Measurements from ENCODE around the gene TCFL5.
"Not testable (repeated sequence)": the region's sequence is repeated elsewhere in the genome, so short reads cannot be mapped to it uniquely, and the experiment has no call there.

Gene TCFL5

DNA sequence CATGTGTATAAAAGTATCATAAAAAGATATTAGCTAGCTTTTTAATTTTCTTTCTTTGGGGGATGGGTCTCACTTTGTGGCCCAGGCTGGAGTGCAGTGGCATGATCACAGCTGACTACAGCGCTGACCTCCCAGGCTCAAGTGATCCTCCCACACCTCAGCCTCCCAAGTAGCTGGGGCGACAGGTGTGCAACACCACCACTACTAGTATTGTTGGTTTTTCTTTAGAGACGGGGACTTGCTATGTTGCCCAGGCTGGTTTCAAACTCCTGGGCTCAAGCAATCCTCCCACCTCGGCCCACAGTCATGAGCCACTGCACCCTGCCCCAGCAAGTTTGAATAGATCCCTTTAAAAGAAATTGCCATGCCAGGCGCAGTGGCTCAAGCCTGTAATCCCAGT, 6.5 kb downstream of the TCFL5 start:
- DNase-seq (ENCODE audit: low read depth in 2 of 2) = no peak

DNA sequence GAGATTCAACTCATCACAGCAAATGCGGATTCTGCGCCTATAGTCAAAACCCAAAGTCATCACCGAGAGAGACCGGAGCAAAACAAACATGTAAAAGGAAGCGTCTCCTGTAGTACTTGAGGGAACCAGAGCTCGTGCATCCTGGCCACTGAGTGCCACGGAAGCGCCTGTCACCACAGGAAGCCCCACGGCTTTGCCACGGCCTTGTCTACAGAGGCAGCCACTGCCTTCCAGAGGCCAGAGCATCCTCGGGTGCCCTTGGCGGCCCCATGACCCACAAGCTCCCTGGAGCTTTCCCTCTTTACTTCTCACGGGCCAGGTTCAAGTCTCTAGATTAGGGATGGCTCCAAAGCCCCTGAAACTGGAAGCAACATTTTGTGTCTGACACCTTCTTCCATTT, 7.5 kb downstream of the TCFL5 start:
- DNase-seq (ENCODE audit: low read depth in 2 of 2) = no peak

DNA sequence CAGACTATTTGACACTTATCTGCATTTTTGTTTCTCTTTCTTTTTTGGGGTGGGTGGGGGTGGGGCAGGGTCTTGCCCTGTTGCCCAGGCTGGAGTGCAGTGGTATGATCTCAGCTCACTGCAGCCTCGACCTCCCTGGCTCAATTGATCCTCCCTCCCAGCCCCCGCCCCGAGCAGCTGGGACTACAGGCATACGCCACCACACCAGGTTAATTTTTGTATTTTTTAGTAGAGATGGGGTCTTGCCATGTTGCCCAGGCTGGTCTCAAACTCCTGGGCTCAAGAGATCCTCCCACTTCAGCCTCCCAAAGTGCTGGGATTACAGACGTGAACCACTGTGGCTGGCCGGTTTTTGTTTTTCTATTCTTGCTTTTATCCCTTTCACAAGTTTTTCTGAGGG, 8.3 kb downstream of the TCFL5 start:
- not testable (repeated sequence) for DNase-seq (ENCODE audit: low read depth in 2 of 2)

DNA sequence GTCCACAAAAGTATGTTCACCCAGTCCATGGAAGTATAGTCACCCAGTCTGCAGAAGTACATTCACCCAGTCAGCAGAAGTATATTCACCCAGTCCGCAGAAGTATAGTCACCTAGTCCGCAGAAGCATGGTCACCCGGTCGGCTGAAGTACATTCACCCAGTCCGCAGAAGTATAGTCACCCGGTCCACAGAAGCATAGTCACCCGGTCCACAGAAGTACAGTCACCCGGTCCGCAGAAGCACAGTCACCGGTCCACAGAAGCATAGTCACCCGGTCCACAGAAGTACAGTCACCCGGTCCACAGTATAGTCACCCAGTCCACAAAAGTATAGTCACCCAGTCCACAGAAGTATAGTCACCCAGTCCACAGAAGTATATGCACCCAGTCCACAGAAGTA, 8.8 kb downstream of the TCFL5 start:
- DNase-seq (ENCODE audit: low read depth in 2 of 2) = no peak

DNA sequence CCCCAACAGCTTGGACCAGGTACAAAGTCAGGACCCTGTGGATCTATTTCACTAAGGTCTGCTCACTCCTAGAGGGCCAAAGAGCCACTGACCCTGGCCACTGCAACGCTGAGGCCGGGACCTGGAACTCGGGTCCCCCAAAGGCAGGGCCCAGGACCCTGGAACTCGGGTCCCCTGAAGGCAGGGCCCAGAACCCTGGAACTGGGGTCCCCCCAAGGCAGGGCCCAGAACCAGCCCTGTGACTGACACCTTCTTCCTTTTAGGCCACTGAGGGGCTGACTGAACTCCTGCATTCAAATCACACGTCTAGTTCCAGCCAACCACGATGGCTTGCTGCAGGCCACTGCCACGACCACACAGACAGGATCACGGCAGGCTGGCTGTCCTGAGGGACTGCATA, 9.4 kb downstream of the TCFL5 start:
- DNase-seq (ENCODE audit: low read depth in 2 of 2) = no peak

DNA sequence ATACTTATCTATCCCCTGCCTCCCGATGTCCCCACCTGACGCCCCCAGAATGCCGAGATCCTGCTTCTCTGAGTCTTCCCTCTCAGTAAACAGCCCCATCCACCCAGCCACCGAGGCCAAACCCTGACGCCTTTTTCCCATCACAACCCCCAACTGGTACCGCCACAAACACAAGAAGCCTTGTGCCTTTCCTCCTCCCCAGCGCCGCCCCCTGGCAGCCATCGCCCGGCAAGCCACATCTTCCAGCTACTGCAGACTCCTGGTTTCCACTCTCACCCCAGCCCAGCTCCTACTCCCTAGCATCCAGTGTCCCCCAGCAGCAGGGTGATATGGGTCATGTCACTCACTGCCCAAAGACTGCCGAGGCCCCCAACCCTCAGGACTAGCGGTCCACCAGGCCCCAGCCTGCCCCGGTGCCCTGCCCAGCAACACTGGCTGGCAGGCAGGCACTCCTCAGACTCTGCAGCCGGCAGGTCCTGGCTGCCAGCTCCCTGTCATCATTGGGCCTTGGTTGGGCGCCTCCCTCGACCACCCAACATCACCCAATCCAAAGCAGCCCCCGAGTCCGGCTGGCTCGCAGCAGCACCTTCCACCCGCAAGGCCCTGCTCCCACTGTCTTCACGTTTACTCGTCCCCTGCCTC, 11.2 kb downstream of the TCFL5 start:
- DNase-seq (ENCODE audit: low read depth in 2 of 2) = no peak

DNA sequence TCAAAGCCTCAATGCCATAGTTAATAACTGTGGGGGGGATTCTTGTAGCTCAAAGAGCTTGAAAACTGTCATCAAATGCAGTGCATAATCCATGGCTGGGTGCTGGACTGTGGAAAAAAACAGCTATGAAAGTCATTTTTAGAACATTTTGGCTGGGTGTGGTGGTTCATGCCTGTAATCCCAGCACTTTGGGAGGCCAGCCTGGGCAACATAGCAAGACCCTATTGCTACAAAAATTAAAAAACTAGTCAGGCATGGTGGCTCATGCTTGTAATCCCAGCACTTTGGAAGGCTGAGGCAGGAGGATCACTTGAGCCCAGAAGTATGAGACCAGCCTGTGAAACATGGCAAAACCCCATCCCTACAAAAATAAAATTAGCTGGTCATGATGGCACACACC, 12.2 kb downstream of the TCFL5 start:
- no peak for DNase-seq (ENCODE audit: low read depth in 2 of 2)

DNA sequence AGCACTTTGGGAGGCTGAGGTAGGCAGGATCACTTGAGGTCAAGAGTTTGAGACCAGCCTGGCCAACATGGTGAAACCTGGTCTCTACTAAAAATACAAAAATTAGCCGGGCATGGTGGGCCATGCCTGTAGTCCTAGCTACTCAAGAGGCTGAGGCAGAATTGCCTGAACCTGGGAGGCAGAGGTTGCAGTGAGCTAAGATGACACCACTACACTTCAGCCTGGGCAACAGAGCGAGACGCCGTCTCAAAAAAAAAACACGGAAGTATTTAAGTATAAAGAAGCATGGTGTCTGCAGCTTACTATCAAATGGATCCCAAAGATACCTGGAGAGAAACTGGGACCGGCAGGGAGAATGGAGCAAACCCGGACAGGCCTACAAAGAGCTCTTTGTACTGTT, 12.7 kb downstream of the TCFL5 start:
- DNase-seq (ENCODE audit: low read depth in 2 of 2) = not testable (repeated sequence)

DNA sequence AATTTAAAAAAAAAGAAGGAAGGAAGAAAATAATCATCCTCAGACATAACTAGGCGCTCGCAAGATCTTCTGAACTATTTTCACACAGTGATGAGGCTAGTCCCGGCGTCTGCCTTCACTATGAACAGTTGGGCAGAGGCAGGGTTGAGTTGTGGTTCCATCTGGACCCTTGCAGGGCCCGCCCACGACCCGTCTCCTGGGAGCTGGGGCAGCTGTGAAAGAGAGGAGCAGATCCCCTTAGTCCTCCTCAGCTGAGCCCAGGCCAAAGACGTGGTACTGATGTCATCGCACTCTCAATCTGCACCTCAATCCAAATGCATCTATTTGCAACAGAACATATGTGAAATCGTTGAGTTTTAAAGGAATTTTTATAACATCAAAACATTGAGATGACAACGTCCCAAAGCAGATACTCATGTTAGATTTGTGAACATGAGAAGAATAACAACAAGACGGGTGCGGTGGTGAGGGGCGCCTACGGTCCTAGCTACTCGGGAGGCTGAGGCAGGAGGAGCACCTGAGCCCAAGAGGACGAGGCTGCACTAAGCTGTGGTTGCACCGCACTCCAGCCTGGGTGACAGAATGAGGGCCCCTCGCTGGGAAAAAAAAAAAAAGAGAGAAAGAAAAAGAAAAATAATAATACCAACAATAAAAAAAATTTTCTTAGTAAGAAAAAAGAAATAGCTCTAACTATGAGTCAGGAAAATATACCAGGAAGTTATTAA, 15.3 kb downstream of the TCFL5 start:
- no peak for DNase-seq (ENCODE audit: low read depth in 2 of 2)

DNA sequence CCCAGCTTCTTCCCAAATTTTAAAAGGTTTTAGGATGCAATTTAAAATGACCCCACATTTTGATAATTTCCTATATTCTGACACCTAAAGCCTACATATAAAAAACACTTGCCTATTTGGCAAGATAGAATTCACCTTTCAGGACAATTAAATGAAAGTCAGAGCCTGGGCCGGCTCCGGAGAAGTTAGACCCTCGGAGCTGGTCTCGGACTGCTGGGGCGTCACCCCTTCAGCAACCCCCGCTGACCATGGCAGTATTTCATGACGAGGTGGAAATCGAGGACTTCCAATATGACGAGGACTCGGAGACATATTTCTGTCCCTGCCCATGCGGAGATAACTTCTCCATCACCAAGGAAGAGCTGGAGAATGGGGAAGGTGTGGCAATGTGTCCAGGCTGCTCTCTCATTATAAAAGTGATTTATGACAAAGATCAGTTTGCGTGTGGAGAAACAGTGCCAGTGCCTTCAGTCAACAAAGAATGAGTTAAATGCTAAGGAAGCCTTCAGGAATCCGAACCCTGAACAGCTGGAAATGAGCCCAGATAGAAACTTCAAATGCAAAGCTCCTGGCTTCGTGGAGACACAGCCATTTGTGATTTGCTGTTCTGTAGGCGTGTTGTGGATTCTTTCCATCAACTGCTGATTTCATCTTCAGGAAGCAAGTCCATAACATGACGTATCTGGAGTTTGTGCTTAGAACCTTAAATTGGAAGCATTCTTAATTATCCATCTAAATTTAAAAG, 16.0 kb downstream of the TCFL5 start:
- no peak for DNase-seq (ENCODE audit: low read depth in 2 of 2)

DNA sequence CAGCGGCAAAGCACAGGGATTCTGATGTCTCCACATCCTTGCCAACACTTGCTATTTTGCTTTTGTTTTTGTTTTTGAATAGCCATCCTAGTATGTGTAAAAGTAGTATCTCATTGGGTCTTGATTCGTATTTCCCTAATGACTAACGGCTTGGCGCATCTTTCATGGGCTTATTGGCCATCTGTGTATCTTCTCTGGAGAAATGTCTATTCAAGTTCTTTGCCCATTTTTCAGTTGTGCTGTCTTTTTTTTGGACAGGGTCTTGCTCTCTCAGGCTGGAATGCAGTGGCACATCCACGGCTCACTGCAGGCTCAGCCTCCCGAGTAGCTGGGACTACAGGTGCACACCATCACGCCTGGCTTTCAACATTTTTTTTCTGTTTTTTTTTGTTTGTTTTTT, 17.4 kb downstream of the TCFL5 start:
- DNase-seq (ENCODE audit: low read depth in 2 of 2) = no peak

DNA sequence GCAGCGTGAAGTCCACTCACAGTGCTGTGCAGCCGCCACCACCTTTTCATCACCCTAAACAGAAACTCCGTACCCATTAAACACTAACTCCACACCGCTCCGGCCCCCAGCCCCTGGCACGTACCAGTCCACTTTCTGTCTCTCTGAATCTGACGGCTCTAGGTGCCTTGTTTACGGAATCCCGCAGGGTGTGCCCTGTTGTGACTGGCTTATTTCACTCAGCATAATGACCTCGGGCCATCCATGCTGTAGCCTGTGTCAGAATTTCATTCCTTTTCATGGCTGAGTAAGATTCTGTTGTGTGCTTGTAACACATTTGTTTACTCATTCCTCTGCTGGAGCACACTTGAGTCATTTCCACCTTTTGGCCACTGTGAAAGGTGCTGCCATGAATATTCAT, 18.0 kb downstream of the TCFL5 start:
- DNase-seq (ENCODE audit: low read depth in 2 of 2) = no peak

DNA sequence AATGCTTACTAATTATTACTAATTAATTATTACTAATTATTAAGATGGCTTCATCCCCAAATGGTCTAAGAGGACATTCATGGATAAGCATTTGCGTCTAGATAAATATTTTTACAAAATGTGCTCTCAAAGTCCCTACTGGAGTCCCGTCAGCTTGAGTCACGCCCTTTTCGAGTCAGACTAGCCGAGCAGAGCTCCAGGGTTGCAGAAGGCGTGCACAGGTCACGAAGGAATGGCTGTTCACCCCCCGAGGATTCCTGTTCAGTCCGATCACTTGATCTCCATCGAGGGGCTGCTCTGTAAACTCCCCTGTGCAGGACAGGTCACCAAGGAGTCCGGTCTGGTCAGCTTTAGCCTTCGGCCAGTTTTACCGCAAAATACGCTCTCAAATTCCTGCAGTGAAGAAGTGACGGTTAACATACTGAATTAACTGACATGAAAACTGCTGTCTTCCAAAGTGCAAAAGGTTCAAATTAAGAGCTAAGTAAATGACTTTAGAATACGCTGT, 19.9 kb downstream of the TCFL5 start:
- DNase-seq (ENCODE audit: low read depth in 2 of 2) = no peak

DNA sequence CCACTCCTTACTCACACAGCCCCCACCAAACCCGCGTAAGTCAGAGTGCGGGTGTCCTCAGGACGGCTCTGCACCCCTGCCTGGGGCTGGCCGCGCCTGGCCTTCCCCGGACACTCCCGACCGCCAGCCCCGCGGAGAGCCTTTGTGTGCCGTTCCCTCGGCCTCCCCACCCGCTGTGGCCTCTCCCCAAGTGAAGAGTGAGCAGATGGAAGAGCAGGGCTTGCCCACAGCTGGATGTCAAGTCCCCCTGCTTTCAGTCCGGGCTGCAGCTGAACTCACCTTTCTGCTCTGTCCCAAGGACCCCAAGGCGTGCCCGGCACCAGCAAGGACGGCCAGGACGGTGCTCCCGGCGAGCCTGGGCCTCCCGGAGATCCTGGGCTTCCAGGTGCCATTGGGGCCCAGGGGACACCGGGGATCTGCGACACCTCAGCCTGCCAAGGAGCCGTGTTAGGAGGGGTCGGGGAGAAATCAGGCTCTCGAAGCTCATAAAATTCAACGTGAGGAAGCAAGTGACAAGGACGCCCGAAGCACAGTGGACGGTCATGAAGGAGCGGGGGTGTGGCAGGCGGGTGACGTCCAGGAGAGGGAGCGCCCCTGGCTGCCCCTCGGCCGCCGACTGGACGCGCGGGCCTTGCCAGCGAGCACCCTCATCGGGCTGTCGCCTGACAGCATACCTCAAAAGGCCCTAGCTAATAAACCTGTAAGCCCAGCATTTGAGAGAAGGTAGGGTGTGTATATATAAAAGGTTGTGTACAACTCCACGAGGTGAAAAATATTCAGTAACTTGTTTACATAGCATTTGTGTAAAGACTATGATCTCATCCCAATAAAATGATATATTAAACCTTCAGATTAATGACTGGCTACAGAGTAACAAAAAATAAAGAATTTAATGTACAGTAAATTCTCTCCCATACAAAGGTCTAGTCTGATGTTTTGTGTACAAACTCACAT, 21.1 kb downstream of the TCFL5 start:
- no peak for DNase-seq (ENCODE audit: low read depth in 2 of 2)

DNA sequence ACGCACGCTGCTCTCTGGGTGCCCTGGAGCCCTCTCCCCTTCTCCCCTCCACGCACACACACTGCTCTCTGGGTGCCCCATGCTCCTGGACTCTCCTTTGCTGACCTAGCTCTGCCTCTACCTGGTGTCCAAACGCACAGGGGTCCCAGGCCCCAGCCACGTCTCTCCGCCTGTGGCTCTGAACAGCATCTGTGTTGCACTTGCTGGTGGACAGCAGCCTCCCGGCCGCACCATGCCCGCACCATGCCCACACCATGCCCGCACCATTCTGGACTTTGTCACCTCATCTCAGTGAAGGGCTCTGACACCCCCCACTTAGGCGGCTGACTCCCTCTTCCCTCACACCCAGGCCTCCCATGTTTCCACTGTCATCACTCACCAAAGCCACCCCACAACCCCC, 21.8 kb downstream of the TCFL5 start:
- no peak for DNase-seq (ENCODE audit: low read depth in 2 of 2)

DNA sequence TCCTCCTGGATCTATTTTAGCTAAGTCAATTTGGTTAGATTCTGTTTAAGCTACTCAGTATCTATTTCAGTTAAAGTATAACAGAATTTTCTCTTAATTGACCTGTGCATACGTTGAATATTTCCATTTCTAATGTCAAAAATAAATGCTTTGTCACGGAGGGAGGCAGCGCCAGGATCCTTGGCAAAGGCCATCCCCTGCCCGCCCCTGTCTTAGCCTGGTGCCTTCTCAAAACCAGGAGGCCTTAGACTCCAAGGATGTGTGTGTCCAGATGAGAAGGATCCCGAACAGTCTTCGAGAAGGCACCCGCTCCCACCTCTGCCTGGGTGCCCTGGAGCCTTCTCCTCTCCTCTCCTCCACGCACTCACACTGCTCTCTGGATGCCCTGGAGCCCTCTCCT, 22.4 kb downstream of the TCFL5 start:
- DNase-seq (ENCODE audit: low read depth in 2 of 2) = no peak

DNA sequence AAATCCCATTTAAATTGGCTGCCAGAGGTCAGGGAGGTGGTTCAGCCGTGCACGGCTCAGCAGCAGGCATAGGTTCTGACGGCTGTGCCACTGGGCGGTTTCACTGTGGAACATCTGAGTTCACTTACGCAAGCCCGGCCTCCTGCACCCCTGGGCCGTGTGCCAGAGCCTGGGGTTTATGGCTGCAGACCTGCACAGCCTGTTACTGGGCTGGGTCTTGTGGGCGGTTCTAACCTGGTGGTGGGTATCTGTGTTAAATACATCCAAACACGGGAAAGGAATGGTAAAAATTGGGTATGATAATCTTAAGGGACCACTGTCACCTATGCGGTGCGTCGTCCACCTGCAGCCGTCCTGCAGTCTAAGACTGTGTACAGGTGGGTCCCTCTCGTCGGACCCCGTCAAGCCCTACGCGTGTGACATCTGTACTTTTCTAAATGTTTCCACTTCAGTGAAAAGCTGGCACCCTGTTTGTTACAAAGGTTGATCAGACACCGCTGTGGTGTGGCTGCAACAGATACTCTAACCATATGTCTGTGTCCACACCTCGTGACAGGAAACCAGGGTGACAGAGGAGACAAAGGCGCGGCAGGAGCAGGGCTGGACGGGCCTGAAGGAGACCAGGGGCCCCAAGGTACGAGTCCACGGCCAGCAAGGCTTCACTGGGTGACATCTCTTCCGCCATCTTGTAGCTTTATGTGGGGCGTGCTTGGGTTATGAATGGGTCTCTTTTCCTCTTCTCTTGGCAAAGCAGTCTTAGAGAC, 23.3 kb downstream of the TCFL5 start:
- no peak for DNase-seq (ENCODE audit: low read depth in 2 of 2)

DNA sequence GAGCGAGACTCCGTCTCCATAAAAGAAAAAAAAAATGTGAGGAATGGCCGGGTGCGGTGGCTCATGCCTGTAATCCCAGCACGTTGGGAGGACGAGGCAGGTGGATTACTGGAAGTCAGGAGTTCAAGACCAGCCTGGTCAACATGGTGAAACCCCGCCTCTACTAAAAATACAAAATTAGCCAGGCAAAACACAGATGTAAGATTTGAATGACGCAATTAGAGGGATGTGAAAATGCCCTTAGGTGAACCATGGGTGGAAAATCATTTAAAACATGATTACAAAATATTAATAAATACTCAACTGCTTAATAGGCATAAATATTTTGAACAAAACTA, 23.9 kb downstream of the TCFL5 start:
- DNase-seq (ENCODE audit: low read depth in 2 of 2) = no peak

DNA sequence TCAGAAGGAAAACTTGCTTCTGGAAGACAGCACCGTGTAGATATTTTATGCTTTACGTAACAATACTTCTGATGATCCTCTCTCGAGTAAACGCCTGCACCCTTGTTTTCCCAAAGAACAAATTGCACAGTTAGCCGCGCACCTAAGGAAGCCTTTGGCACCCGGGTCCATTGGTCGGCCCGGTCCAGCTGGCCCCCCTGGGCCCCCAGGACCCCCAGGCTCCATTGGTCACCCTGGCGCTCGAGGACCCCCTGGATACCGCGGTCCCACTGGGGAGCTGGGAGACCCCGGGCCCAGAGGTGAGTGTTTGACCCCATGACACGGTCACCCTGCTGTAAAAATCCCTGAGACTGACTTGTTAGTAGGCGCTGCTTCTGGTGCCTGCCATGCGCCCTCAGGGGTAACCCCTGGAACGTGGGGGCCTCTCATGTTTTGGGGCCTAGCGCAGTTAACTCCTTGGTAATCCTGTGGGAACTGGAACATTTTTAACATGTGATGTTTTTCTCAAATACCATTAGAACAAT, 24.6 kb downstream of the TCFL5 start:
- DNase-seq (ENCODE audit: low read depth in 2 of 2) = no peak

DNA sequence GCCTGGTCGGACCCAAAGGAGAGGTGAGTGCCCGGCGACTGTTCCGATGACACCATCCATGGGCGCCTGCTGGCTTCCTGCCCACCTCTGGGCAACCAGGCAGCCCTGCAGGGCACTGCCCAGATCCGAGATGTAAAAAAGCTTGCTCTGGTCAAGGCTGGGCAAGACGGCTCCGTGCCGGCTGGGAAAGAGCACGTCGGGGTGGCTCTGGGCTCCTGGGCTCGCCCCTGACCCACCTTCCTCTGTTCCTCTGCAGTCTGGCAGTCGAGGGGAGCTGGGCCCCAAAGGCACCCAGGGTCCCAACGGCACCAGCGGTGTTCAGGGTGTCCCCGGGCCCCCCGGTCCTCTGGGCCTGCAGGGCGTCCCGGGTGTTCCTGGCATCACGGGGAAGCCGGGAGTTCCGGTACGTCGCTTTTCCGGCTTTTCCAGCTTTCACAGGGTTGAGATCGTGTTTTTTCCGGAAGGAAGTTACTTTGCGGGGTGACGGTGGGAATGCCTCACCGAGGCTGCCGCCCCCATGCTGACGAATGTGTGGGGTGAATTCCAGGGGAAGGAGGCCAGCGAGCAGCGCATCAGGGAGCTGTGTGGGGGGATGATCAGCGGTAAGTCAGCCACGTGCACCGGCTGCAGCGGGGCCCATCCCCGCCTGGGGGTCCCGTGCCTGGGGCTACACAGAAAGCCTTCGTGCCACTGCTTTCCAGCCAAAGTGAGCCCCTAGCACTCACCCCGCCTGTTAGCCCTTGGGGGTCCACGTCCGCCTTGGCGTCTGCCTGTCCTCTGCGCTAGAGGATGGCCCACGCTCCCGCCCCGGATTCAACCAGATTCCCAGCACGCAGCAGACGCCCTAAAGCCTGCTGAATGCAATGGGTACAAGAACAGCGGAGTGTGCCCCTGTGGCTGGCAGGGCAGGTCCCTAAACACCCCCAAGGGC, 25.4 kb downstream of the TCFL5 start:
- no peak for DNase-seq (ENCODE audit: low read depth in 2 of 2)
